GM18526 (cell line): ENCODE results near the gene COL28A1.

Experiments
- POLR2A ChIP-seq: IDR thresholded peaks from 3 replicates; pipeline ENCODE4 v1.6.1; 2011; ENCODE audit not compliant: insufficient read length; ENCODE audit errors: extremely low read depth

Gene COL28A1

DNA sequence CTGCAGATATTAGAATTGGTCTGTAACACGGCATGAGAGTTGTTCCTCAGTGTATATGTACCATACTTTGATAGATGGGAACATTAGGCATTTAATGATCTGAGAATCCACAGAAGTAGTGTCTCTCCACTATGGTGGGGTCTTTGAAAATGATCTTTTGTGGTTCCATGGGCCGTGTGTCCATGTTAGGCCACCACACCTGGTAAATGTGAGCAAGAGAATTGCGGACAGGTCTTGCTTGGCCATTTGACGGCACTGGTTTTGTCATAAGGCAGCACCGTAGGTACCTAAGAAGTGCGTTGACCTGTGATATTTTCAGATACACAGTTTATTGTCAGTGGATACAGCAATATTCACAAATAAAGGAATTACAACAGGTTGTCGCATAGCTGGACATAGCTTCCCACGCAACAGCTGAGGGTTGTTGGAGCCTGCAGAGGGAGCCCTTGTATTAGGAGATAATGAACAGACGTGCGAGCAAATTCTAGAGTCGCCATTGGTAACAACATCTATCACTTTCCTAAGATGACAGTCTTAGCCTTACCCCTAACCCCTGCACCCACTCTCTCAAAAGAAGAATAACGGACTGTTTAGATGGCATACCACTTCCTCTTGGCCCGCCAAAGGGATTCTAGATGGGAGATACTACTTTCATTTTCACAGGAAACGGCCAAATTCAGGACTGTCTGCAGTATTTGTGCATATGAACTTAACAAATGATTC, 111.4 kb downstream of the COL28A1 start:
- TF ChIP-seq POLR2A: no peak

DNA sequence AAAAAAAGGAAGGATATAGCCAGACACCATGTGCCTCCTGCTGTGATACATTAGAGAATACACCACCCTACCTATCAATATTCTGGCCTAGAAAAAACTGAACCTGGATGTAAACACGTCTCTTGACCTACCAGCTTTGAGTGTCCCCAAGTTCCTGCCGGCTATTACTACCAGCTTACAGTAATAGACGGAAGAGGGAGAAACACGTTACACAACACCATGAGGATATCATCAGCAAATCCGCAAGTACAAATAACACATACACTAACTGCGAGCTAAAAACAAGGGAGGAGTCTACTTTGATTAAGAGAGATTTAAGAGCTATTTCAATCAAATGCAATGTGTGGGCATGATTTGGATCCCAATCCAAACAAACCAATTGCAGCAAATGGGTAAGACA, 113.0 kb downstream of the COL28A1 start:
- no peak for TF ChIP-seq POLR2A

DNA sequence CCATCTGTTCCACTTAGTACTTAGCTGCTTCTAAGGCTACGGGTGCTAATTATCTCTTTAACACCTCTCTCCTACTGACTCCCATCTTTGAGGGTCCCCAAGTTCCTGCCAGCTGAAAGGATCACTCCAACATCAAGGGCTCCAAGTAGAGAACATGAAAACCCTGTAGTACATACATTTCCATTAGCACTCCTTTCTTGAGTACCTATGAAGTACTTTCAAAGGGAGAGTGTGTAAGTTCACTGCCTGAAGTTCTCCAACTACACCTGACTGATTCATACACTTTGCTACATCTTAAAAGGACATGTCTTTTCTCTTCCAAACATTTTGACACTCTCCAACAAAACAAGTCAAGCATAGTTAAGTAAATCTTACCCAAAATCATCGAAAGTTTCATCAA, 113.8 kb downstream of the COL28A1 start:
- TF ChIP-seq POLR2A: no peak

DNA sequence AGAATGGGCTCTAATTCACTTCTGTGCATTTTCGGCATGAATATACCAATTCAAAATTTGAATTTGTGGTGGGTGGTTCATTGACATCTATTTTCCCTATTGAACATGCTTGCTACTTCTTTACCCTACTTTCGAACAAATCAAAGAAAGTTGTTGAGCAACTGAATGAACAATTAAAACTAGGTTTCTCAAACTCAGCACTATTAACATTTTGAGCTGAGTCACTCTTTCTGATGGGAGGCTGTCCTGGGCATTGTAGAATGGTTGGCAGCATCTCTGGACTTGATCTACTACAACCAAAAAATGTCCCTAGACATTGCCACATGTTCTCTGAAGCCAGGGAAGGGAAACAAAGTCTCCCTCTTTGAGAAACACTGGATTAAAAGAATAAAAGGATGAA, 116.7 kb downstream of the COL28A1 start:
- TF ChIP-seq POLR2A: no peak

DNA sequence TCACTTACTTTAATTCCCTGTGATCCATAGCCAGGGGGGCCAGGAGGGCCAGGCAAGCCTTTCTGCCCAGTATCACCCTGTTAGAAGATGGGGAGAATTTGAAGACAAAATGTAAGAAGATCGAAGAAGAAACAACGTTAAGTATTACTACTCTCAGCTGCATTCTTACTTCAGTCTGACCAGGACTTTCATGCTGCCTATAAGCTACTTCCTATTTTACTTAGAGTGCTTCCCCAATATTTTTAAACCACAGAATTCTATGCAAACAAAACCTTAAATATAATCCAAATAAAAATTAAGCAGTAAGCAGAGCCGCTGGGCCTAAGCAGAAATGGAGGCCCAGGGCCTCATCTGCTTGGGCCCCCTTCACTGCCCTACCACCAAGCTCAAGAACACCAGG, 117.8 kb downstream of the COL28A1 start:
- no peak for TF ChIP-seq POLR2A

DNA sequence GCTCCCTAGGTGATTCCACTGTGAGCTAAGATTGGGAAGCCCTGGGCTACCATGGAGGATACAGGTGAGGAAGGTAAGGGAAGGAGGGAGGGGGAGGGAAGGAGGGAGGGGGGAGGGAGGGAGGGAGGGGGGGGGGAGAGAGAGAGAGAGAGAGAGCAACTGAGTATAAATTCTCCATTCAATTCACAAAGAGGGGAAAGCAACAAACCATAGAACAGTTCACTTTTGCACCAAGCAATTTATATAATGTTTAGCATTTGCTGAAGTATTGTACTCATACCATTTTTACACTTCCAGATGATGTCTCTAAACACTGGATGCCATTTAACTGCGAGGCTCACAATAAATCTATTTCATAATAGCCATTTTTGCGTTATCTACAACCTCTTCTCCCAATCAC, 118.3 kb downstream of the COL28A1 start:
- no peak for TF ChIP-seq POLR2A

DNA sequence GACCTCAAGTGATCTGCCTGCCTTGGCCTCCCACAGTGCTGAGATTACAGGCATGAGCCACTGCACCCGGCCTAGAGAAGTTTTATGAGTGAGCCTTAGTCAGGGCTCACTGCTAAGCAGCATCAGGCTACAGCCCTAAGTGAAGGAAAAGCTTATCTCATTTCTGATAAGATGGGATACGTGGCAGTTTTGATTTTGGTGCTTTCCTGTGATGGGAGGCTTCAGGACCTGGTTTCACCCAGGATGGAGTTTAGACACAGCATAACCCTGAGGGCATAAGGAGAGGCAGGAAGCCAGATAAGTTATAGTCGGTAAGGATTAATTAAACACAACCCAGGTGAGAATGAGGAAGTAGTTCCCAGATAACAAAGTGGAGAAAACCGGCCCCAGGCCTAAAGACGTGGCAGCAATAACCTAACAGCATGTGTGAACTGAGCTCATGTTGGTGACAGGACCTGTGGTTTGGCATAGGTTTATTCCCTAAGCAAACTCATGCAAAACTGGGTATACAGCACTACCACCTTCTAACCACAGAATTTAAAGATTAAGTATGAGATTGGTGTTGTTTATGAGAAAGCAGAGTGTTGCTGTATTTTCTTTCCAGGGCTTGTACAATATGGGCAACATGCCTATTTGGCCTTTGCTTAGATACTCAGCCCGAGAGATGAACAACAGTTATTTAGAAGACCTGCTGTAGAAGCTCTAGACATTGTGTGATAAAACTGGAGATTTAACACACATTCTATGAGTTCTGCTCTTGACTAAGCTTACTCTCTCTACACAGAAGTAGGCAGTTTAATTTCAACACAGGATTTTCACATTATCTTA, 119.4 kb downstream of the COL28A1 start:
- no peak for TF ChIP-seq POLR2A

DNA sequence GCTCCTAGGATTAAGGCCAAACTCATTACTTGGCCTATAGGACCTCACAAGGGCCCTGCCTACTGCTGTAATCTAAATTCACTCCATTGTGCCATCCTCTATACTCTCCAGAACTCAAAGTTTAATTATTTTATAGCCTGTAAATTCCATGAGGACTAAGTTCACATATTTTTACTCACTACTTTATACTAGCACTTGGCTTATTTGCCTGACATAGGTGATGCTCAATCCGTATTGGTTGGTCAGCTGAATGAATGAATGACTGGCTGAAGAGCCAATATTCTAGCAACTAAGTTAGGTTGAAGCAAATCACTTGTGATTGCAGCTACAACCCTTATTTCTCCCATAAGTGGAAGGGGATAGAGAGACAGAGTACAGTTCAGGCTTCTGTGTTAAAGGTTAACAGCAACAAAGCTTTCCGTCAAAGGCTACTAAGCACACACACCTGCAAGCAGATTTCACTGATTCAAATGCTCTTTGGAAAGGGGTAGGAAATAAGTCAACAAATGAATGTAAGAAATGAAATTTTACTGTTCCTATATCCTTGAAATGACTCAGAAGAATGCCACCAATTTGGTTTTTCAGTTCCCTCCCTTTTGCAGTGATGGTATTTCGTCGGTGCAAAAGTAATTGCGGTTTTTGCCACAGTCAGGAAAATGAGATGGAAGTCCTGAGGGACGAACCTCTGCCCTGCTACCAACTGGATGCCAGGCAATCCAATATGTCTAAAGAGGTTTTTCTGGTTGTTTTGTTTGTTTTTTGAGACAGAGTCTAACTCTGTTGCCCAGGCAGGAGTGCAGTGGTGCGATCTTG, 120.7 kb downstream of the COL28A1 start:
- no peak for TF ChIP-seq POLR2A

DNA sequence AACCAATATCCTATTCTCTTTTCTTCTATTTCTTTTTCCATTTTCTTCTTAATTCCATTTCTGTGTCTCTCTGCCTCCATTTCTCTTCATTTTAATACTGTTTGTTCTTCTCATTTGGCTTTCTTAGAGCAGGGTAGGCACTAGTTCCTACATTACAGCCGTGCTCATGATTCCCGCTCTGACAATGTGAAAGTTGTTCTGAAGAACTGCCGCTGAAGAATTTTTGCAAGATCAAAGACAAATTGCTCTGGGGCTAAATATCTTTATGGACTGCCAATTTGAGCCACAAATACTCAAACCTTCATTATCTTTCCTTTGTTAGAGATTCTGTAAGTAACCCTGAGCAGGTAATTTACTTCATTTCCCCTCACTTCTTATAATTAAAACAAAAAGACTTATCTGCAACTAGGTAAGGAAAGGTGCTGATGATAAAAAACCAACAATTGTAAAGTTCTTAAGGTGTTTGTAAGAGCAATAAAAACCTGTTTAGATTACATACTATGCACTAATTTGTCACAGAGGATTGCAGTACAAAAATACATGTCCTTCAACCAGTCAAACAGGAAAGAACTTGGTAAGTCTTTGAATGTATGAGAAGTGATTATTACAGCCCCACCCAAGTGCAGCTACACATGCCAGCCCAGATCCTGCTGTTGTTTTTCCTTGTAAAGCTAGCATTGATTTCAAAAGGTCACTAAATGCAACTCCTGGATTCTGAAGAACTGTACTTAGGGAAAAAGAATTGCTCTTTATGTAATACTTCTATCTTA, 127.5 kb downstream of the COL28A1 start:
- TF ChIP-seq POLR2A: no peak

DNA sequence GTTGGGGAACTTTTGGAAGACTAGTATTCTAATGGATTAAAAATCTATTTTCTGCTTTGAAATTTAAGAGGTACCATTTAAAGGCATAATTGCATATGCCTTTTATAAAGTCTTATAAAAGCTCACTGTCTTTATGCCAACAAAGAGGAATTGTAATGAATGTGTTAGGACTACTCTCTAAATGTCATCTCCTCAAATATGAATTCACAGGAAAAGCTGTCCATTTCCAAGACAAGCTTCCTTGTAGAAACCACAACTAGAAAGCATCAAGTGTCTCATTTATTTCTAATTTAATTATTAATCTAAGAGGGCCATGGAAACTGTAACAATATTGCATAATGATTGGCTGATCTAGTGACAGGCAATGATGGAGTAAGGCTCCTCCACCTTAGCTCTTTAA, 130.2 kb downstream of the COL28A1 start:
- no peak for TF ChIP-seq POLR2A

DNA sequence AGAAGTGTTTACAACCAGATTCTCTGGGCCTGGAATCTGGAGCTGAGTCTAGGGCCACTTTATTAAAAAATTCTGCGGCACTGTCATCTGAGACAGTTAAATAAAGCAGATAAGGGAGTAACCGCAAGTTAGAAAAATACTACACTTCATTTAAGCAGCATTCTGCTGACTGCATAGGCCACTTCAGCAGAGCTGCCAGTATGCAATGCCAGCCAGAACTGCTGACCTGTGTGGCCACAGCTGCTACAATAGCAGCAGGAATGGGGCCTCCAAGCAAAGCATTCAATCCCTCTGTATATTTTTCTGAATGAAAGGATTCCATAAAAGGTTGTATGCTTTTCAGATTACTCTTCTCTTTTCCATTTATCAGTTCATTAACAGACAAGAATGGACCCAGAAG, 136.0 kb downstream of the COL28A1 start:
- no peak for TF ChIP-seq POLR2A

DNA sequence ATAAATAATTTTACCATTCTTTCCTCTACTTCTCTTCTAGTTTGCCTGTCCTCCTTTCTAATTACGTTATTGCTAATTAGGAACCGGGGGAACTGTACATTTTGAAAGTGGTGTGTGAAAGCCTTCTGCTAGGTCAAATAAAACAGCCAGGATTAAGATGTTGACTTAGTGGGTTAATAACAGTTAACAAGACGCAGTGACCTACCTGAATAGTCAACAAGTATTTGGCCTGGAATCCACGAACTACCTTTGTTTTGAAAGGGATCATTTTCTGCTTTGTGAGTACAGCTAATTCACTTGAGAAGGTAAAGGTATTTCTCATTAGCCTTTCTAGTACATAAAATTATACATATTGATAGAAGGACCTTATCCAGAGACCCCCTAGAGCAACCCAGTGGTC, 139.9 kb downstream of the COL28A1 start:
- no peak for TF ChIP-seq POLR2A

DNA sequence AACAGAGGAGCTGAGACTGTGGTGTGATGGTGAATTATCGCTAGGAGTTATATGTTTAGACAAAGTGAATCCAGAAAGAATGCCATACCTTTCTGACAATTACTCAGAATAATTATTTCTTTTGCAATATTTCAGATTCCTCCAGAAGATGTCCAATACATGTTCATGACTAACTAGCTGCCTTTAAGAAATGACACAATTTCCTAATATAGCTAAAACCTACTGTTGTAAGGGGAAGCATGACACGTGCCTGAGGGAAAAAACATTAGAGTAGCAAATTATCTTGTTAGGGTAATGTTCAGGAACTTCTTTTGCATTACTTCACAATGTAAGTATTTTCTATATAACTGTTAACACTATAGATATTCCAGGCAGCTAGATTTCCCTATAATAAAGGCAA, 150.3 kb downstream of the COL28A1 start:
- TF ChIP-seq POLR2A: no peak

DNA sequence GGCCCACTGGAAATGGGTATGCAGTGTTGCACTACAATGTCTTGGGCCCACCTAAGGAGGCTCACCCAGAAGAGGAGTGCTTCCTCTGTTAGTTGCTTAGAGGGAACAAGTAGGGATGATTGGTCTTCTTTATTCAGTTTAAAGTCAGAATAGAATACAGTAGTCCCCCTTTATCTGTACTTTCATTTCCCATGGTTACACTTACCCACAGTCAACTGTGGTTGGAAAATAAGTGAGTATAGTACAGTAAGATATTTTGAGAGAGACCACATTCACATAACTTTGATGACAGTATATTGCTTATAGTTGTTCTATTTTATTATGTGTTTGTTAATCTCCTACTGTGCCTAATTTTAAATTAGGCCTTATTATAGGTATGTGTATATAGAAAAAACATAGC, 151.4 kb downstream of the COL28A1 start:
- TF ChIP-seq POLR2A: no peak

DNA sequence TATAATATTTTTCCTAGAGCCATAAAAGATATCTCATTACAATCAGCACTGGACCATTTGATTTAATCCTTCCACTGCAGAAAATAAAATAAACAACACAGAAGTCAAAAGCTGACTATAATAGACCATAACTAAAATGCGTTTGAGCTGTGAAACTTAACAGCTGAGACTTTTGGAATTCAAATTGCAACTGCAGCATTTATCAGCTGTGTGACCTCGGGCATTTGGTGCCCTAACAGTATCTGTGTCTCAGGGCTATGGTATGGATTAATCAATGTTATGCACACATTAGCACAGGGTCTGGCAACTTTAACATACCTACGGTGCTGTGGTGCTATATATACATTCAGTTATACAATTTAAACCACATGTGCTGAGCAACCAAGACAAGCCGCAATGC, 160.1 kb downstream of the COL28A1 start:
- no peak for TF ChIP-seq POLR2A
